GM18907 (cell line): ENCODE measurements around the gene C5orf58.
A peak's percentile ranks its signal among the peaks of the same experiment; 100 is the strongest.

Experiments
- ATAC-seq: cut with Tn5 transposase; IDR thresholded peaks from one replicate; pipeline ENCODE4 v1.9.1; 2021; ENCODE audit warnings: mild to moderate bottlenecking, moderate library complexity; ENCODE audit not compliant: unreplicated experiment

The C5orf58 gene

GRCh38 chr5:170252720-170253350, 20.1 kb downstream of the C5orf58 start:
- no peak for ATAC-seq

DNA sequence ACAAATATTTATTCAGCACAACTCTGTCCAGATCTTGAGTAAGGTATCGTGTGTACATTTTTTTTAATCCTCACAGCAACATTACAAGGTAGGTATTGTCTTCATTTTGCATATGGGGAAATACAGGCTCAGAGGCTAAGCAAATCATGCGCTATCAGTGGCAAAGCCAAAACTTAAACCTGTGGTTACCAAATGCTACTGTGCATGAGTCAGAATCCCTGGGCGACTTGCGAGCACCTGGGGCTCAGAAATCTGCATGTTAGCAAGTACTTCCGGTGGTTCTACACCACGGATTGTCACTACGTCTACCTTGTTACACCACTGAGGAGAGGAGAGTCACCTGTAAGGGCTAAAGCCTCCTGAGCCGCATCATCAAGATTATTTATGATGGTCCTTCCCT, 21.3 kb downstream of the C5orf58 start:
- peak; percentile 97 for ATAC-seq

DNA sequence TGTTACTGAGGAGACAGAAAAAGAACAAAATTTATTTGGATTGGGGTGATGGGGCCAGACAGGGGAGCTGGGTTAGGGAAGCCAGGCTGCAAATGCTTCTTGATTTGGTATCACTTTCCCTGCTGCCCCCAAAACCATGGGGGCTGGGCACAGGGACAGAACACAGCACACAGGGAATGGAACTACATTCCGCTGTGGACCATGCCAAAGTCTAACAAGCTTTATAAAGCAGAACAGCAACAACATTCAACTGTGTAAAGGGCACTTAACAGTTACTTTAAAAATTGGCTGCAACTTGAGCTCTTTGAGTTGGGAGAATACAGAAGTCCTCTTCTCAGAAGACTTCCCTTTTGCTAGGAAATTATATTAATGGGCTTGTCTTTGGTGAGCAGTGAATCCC, 23.8 kb downstream of the C5orf58 start:
- ATAC-seq, result no peak

- ATAC-seq, result no peak
Measured at GRCh38 chr5:170257370-170257769, 24.6 kb downstream of the C5orf58 start.

GRCh38 chr5:170261528-170262043, 28.8 kb downstream of the C5orf58 start:
- ATAC-seq, result no peak

- ATAC-seq, result no peak
Measured at GRCh38 chr5:170262061-170263045, 29.6 kb downstream of the C5orf58 start.

DNA sequence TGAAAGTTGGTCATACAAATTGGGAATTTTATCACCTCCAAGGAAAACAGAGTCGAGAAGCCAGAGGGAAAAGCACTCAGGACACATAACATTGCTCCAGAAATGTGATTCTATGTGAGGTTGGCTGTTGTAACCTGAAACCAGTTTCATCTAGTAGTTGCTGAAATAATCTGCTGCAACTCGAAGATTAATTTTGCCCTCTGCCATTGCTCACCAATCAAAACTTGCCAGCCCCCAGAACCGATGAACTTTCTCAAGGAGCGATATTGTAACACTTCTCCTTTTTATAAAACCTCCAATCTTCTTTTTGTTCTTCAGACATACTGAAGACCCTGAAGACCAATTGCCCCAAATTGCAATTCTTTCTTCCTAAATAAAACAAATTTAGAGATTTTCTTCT, 31.1 kb downstream of the C5orf58 start:
- ATAC-seq, result no peak

DNA sequence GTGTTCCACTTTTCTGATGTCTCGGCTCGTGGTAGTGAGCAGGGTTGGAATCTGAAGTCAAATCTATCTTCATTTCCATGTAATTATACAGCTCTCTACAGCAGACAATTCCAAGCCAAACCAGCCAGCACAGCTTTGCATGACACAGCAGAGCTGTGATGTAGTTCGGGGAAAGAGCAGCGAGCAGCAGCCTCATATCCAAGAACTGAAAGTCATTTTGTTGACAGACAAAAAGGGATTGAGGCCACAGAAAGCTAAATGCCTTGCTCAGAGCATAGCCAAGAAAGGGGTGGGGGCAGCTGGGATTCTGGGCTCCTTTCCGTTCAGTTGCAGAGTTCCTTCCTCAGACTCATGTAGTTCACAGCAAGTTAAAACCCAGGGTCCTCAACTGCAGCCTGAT, 32.7 kb downstream of the C5orf58 start:
- no peak for ATAC-seq

DNA sequence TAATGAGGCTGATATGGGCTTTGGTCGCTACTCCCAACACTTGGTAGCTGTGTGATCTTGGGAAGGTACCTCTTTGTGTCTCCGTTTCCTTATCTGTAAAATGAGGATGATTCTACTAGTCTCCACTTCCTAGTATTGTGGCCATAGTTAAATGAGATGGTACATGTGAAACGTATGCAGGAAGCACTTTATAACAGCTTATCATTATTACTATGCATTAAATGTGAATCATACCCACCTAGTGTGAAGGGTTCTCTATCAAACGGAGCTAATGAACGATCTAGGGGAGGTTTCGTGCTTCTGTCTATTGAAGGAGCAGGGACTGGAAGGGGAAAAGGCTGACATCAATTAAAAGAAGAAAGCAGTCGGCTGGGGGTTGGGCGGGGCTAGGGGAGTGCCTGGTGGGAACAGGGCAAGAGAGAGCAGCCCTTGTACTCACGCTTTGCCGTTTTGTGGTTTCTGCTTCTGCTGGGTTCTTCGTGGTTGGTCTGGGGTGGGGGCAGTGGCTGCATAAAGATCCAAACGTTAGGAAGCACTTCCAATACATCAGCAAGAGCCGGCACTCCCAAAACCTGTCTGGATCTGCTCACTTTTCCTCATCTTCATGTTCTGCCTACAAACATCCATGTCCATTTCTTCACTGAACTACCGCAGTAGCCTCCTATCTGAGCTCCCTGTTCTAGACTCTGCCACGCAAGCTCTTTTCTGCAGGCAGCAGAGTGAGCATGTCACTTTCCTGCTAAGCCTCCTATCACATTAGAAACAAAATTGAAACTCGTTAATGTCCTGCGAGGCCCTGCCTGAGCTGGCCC, 34.0 kb downstream of the C5orf58 start:
- ATAC-seq, result no peak

- ATAC-seq, result peak; percentile 90
Measured at GRCh38 chr5:170267431-170268152, 34.8 kb downstream of the C5orf58 start.

- no peak for ATAC-seq
Measured at GRCh38 chr5:170268153-170268689, 35.4 kb downstream of the C5orf58 start.

DNA sequence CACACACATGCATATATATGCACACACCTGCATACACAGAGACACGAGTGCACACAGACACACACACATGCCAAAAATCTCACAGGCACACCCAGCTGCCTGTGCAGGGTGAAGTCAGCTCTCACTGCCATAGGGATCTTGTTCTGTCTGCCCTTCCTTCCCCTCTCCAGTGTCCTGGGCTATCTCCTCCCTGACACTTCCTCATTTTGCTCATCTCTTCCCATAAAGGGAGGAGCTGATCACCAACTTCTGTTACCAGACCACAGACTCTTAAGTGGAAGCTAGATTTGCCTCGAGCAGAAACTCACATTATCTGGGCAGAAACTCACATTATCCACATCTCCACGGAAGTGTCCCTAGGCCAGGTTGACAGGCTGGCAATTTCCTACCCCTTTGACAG, 36.1 kb downstream of the C5orf58 start:
- ATAC-seq, result no peak

DNA sequence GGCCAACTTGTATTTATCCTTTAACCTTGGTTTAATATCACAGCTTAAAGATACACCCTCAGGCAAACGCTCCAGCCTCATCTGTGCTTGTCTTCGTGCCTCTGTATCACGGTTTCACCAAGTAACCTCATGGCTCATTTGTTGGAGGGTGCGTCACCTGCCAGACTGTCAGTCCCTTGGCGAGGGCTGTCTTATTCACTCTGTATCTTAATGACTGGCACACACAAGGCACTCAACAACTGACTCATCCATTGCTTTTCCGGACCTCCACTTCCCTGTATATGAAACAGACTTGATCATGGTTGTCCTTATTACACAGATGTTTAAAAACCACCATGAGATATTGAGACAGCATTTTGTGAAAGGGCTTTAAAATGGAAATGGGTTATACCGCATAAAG, 36.8 kb downstream of the C5orf58 start:
- no peak for ATAC-seq

DNA sequence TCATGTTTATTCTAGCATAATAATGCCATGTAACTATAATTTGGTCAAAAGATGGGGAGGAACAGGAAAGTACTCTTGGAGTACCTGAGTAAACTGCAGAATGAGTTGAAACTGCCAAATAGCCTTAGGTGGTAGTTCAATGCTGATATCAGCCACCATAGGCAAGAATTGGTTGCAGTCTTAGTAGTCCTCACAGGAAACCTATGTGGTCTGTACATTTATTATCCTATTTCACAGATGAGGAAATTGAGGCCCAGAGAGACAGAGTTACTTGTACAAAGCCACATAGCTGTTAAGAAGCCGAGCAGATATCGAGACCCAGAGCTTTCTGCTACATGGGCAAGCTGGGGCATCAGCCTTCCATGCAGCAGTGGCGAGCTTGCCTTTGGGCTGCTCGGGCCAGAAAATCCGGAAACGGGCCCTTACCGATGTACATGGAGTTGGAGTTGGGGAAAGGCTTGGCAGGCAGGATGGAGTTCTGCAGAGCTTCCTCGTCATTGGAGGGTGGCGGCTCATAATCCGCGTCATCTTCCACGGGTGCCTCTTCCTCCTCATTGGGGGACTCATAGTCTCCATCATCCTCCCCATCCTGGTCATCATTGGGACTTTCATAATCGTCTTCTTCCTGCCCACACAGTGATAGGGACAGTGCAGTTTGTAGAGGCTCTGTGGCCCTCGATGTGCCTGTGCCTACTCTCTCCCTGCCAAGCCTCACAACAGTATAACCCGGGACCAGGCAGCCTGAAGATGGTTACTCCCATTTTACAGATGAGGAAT, 37.7 kb downstream of the C5orf58 start:
- ATAC-seq, result no peak

DNA sequence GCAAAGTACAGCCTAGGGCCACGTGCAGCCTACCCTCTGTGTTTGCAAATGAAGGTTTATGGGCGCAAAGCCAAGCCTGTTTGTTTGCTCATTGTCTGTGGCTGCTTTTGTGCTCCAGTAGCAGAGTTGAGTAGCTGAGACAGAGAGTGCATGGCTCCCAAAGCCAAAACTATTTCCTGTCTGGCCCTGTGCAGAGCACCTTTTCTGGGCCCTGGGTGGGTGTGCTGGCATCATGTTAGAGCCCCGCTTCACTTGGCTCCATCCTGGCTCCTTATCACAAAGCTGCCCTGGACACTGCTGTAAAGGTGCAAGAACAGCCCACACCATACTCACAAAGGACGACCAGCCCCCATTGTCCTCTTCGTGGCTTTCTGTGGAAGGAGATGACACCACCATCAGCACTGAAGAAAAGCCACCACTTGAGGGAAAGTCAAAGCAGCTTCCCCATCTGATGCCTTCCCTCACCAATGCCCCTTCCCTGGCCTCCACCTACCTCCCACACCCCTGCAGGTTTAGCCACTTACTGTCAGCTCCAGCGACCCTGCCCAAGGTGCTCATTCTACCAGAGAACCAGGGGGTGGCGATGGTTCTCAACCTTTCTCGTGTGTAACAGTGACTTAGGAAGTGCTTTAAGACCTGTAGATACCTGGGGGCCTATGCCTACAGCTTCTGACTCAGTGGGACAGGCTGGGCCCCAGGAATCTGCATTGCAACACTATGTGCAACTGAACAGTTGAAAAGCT, 41.4 kb downstream of the C5orf58 start:
- ATAC-seq, result no peak

GRCh38 chr5:170275376-170275994, 42.7 kb downstream of the C5orf58 start:
- ATAC-seq, result no peak

DNA sequence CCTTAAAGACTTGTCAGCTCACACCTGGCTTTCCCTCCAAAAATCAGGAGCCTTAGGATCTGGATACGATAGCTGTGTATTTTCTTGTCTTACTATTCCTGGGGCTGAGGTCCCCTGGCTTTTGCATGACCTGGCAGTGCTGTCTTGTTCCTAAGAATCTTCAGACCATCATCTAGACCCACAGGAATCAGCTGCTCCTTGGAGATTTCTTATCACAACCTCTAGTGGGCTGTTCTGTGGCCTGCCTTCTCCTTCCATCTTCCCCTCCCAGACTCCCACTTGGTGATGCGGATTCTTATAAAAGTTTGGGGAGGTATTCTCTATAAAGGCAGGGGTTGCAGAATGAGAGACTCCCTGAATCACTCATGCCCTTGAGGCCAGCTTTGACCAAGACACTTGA, 43.4 kb downstream of the C5orf58 start:
- ATAC-seq, result no peak

DNA sequence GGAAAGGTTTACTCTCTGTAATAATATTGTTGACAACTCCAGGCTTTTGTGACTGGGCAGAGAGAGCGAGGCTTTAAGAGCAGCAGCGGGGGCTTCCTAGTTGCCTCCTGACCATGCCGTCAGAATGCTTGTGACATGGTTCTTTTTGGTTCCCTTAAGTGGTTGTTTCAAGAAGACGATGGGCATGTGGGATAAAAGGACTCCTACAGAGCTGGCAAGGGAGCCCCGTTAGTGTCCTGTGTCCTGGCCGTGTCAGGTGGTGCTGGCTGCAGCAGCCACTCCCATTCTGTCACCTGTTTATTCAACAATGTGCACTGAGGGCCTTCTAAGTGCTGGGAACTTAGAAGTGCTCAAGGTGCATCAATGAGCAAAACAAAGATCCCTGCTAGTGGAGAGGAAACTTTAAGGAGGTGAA, 45.1 kb downstream of the C5orf58 start:
- no peak for ATAC-seq
